A673 (cell line): ENCODE results near the gene DLK1. TPM values are rescaled to one million over a fixed set of nuclear protein-coding genes. Genes with fewer than 3 reads are reported as not detected.

Experiments
- BruUV-seq: library from RNA; stranded (reverse); fragments of 400-500 nt; replicated peaks from 2 replicates; lab custom pipeline; 2021; lab: Mats Ljungman, UMichigan
- CTCF ChIA-PET: fragments of 300-600 bp; sonication (Branson Sonifier 250); formaldehyde crosslinking; loops from one replicate; lab custom pipeline; 2022; ENCODE audit warnings: antibody characterized with exemption; lab: Charles Lee
- POLR2A ChIA-PET: fragments of 300-600 bp; sonication (Branson Sonifier 250); formaldehyde crosslinking; loops from one replicate; lab custom pipeline; 2022; ENCODE audit warnings: antibody characterized with exemption; ENCODE audit not compliant: low non-redundant PET; lab: Charles Lee
- DNase-seq: peaks from one replicate; pipeline ENCODE4 v3.0.0-alpha.2; 2015; ENCODE audit warnings: low spot score
- H3K27ac ChIP-seq: fragments of 200-600 bp; sonication (generic); 2 replicates; pipeline ENCODE4 v1.5.1; 2016; ENCODE audit warnings: mixed run types, low read depth, mild to moderate bottlenecking, mixed read lengths, antibody characterized with exemption, low read length; ENCODE audit not compliant: poor library complexity, severe bottlenecking
- H3K27me3 ChIP-seq: fragments of 200-600 bp; sonication (generic); replicated peaks from 2 replicates; pipeline ENCODE4 v1.6.1; 2017; ENCODE audit warnings: mixed run types, low read depth, mild to moderate bottlenecking, mixed read lengths, antibody characterized with exemption, low read length; ENCODE audit not compliant: insufficient read depth, poor library complexity
- H3K36me3 ChIP-seq: fragments of 200-600 bp; sonication (generic); 2 replicates; pipeline ENCODE4 v1.6.1; 2016; ENCODE audit warnings: mixed run types, mild to moderate bottlenecking, mixed read lengths, antibody characterized with exemption, low read length; ENCODE audit not compliant: insufficient read depth, poor library complexity, severe bottlenecking
- H3K4me1 ChIP-seq: fragments of 200-600 bp; sonication (generic); 2 replicates; pipeline ENCODE4 v1.6.1; 2017; ENCODE audit warnings: mixed run types, mild to moderate bottlenecking, mixed read lengths, antibody characterized with exemption, low read length; ENCODE audit not compliant: insufficient read depth, poor library complexity, severe bottlenecking
- H3K4me3 ChIP-seq: fragments of 200-600 bp; sonication (generic); 2 replicates; pipeline ENCODE4 v1.5.1; 2016; ENCODE audit warnings: low read depth, mixed run types, mild to moderate bottlenecking, mixed read lengths, low read length; ENCODE audit not compliant: poor library complexity, severe bottlenecking
- H3K9me3 ChIP-seq: fragments of 200-600 bp; sonication (generic); 2 replicates; pipeline ENCODE4 v1.6.1; 2016; ENCODE audit warnings: mixed run types, low read depth, mild to moderate bottlenecking, mixed read lengths, antibody characterized with exemption, low read length; ENCODE audit not compliant: poor library complexity, severe bottlenecking
- CTCF ChIP-seq: fragments of 300-800, 200-600 bp; sonication (generic); conservative IDR thresholded peaks from 2 replicates; pipeline ENCODE4 v1.5.1; 2017; ENCODE audit warnings: low read depth, mild to moderate bottlenecking, antibody characterized with exemption, low read length, moderate library complexity, mixed read lengths
- EZH2 ChIP-seq: fragments of 200-600 bp; sonication (generic); IDR thresholded peaks from 2 replicates; pipeline ENCODE4 v1.6.1; 2017; ENCODE audit warnings: borderline replicate concordance, low read depth, mild to moderate bottlenecking, mixed read lengths, antibody characterized with exemption, low read length; ENCODE audit not compliant: poor library complexity, severe bottlenecking
- intact Hi-C: fragments of 100-400 bp; cut with micrococcal nuclease; formaldehyde crosslinking; loops from one replicate; pipeline ENCODE4 v1.10.0; 2022; ENCODE audit not compliant: unreplicated experiment
- total RNA-seq: library from RNA; stranded (reverse); gene quantifications from 2 replicates; pipeline ENCODE4 v1.2.3, GENCODE V29; 2021

The DLK1 gene
- total RNA-seq, 1 experiment from 2014 or later, result not detected

- H3K4me1 ChIP-seq, result no peaks in the 10 kb centered on the region
- H3K9me3 ChIP-seq, result no peaks in the 10 kb centered on the region
- CTCF ChIA-PET, result interaction anchor here (0.6 kb wide), 1 partner anchor 43 kb away, joined by 7 read pairs; no protein-coding TSS in a partner anchor
- POLR2A ChIA-PET, result no interaction called here
- no peak overlapping the region for H3K4me3 ChIP-seq
- TF ChIP-seq EZH2, result no peak
- TF ChIP-seq CTCF, result no peak
- no peaks in the 10 kb centered on the region for H3K27me3 ChIP-seq
- intact Hi-C loops, result no loop called here
- no peak for DNase-seq
- no peaks in the 10 kb centered on the region for H3K36me3 ChIP-seq
- BruUV-seq, result no TSS peak
- no peak overlapping the region for H3K27ac ChIP-seq
These were observed 57.1 kb downstream of the DLK1 start for GRCh38 chr14:100783630-100784370.

GRCh38 chr14:100784523-100785337 is 58.0 kb downstream of the DLK1 start:
- BruUV-seq, result no TSS peak
- no peaks in the 10 kb centered on the region for H3K36me3 ChIP-seq
- DNase-seq, result no peak
- POLR2A ChIA-PET, result no interaction called here
- intact Hi-C loops, result no loop called here
- H3K27me3 ChIP-seq, result no peaks in the 10 kb centered on the region
- no peaks in the 10 kb centered on the region for H3K4me1 ChIP-seq
- H3K27ac ChIP-seq, result no peak overlapping the region
- TF ChIP-seq EZH2 (no peak), CTCF (no peak)
- CTCF ChIA-PET, result interaction anchor here (0.6 kb wide), 1 partner anchor 42 kb away, joined by 7 read pairs; no protein-coding TSS in a partner anchor
- H3K4me3 ChIP-seq, result no peak overlapping the region
- no peaks in the 10 kb centered on the region for H3K9me3 ChIP-seq

GRCh38 chr14:100785338-100785615 is 58.6 kb downstream of the DLK1 start:
- POLR2A ChIA-PET, result no interaction called here
- H3K27me3 ChIP-seq, result no peaks in the 10 kb centered on the region

More at GRCh38 chr14:100785338-100785615, 58.6 kb downstream of the DLK1 start:
- no TSS peak for BruUV-seq
- H3K9me3 ChIP-seq, result no peaks in the 10 kb centered on the region
- CTCF ChIA-PET, result no interaction called here
- H3K4me1 ChIP-seq, result no peaks in the 10 kb centered on the region
- intact Hi-C loops, result no loop called here
- no peak overlapping the region for H3K4me3 ChIP-seq
- TF ChIP-seq CTCF (no peak), EZH2 (no peak)
- no peak overlapping the region for H3K27ac ChIP-seq
- DNase-seq, result no peak
- no peaks in the 10 kb centered on the region for H3K36me3 ChIP-seq
